GM19372 (cell line): ENCODE data around the gene GNRH2.

Source experiments
- ATAC-seq: cut with Tn5 transposase; IDR thresholded peaks from one replicate; pipeline ENCODE4 v1.9.1; 2021; ENCODE audit warnings: mild to moderate bottlenecking, low read depth, moderate library complexity; ENCODE audit not compliant: unreplicated experiment

GNRH2 gene

DNA sequence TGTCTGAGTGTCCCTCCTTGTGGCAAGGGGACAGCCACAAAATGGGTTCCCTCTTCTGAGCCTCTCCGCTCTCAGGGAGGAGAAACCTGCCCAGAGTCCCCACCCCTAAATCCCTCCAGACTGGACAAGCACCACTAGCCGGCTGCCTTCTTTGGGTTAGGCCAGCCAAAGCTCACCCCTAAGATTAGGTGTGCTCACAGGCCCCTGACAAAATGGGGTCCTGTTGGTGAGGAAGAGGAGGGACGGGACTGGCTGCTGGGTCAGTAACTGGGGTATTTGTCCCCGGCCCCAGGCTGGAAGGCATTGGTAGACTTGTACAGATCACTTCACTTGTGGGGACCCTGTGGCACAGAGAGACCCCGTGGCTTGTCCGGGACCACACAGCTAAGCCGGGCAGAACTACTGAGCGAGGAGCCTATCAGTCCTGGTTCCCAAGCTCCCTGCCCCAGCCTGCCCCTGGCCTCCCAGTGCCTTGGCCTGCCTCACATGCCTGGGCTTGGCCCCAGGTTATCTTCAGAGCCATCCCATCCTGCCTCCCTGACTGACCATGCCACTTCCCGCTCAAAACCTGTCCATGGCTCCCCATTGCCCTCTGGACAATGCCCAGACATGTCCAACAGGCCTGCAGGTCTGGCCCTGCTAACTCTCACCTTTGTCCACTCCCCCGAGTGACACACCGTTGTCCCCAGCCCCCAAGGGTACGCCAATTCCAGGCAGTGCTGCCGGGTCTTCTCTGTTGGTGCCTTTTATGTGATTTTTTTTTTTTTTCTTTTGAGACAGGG is 51.6 kb downstream of the GNRH2 start:
- ATAC-seq, result no peak
